ENCODE results near the gene PCCA.
"Not testable (repeated sequence)": the region's sequence is repeated elsewhere in the genome, so short reads cannot be mapped to it uniquely, and the experiment has no call there.

Gene PCCA

DNA sequence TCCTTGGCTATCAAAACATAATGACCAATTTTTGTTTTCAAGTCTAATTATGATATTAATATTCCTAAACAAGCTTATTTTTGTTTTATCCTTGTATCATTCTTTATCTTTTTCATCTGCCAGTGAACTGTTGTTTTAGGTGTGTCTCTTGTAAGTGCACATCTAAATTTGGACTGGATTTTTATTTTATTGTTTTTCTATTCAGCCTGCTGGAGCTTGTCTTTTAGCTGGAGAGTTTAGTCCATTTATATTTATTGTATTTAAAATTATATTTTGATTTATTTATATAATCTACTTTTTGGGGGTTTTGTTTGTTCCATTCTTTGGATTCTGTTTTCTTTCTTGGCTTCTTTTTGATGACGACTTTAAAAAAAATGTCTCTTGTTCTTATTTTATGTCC lies 159.0 kb downstream of the PCCA start:
- DNase-seq: no peak

GRCh38 chr13:100254002-100254401 lies 165.1 kb downstream of the PCCA start:
- DNase-seq: no peak

DNA sequence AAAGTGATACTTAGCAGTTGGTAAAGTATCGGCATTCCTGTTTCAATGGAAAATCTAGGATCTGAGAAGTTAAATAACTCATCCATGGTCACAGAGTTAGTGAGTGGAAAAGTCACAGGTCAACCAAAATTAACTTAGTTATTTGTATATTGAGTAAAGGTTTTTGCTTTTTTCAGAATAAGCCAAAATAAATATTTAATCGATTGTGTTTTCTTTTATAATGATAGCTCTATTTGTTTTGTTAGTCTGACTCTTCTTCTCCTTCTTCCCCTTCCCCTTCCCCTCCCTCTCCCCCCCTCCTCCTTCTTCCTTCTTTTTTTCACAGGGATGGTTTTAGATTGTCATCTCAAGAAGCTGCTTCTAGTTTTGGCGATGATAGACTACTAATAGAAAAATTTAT lies 173.5 kb downstream of the PCCA start:
- DNase-seq: no peak

GRCh38 chr13:100266026-100266425 lies 177.1 kb downstream of the PCCA start:
- no peak for DNase-seq

DNA sequence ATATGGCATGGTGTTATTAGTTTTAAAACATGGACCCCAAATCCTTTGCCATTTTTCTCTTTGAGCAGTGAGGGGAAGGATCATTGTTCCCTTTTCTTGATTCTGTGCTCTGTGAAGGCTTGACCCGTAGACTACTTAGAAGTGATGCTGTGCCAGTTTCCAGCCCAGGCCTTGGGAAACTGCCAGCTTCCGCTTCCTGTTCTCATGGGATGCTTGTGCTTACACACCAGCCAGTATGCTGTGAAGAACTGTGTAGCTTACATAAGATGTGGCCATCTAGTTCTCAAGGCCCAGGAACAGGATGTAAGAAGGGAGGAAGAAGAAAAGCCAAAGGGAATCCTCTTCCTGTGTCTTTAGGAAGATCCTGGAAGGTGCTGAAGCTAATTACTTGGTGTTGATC lies 180.9 kb downstream of the PCCA start:
- DNase-seq: no peak

GRCh38 chr13:100273138-100273537 lies 184.2 kb downstream of the PCCA start:
- no peak for DNase-seq

- DNase-seq: no peak
Measured at GRCh38 chr13:100273552-100273951, 184.7 kb downstream of the PCCA start.

DNA sequence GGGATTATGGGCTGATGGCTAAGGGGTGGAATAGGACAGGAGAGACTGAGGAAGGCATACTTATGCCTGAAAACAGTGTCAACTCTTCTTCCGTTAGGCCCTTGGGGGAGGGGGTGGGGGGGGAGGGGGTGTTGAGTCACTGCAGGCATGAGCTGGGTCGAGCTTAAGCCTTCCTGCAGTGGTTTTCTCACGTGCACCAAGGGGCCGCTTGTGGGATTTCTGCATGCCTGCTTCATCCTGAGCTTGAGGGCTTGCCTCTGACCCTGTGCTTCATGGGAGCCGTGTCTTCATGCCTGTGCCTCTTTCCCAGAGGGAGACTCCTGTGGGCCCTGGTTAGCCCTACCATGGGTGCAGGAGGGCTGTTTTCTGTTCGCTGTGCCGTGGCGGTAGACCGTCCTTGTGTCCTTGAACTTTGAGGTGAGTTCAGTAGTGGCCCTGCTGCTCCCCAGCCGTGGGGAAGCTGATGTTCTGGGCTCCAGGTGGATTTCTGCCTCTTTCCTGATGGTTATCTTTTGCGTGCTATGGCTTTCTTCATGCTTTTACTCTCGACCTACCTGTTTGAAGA lies 186.1 kb downstream of the PCCA start:
- DNase-seq: no peak

DNA sequence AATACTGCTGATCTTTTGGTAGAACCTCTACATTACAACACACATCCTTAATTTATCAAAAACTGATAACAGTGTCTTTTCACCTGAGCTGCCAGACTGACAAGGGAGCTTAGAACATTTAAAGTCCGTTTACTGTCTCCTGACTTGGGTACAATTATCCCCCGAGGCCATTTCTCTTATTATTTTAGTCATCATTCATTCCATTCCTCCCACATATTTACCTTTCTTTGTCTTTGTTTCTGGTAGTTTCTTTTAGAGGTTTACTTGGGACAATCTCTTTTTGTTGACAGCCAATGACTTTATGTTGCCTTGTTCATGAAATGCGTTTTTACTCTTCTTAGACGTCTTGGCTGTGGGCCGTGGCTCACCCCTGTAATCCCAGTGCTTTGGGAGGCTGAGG lies 186.9 kb downstream of the PCCA start:
- no peak for DNase-seq

DNA sequence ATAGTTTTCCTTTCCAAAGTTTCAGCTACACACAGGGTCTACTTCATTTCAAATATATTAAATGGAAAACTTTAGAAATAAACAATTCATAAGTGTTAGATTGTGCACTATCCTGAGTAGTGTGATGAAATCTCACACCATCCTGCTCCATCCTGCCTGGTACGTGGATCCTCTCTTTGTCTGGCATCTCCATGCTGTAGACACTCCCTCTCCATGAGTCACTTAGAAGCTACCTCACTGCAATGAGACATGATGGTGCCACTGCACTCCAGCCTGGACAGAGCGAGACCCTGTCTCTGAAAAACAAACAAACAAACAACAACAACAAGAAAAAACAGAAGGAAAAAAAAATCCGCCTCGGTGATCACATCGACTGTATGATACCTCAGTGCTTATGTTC lies 191.8 kb downstream of the PCCA start:
- no peak for DNase-seq

GRCh38 chr13:100282306-100282705 lies 193.4 kb downstream of the PCCA start:
- not testable (repeated sequence) for DNase-seq

DNA sequence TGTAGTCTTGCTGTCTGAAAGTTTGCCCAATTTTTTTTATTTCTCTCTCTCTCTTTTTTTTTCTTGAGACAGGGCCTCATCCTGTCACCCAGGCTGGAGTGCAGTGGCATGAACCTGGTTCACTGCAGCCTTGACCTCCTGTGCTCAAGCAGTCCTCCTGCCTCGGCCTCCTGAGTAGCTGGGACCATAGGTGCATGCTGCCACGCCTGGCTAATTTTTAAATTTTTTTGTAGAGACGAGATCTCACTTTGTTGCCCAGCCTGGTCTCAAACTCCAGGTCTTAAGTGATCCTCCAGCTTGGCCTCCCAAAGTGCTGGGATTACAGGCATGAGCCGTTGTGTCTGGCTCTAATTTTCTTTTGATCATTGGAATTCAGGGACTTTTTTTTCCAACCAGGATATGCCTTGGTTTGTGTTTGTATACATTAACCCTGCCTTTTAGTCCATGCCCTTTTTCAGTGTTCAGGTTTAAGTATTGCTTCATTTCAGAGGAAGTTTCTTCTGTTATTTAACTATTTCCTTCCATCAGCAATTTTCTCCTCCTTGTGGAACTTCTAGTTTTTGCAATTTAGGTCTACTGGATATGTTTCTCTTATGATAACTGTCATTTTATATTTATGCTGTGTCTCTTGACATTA lies 201.4 kb downstream of the PCCA start:
- DNase-seq: no peak

GRCh38 chr13:100291624-100292023 lies 202.7 kb downstream of the PCCA start:
- DNase-seq: no peak

DNA sequence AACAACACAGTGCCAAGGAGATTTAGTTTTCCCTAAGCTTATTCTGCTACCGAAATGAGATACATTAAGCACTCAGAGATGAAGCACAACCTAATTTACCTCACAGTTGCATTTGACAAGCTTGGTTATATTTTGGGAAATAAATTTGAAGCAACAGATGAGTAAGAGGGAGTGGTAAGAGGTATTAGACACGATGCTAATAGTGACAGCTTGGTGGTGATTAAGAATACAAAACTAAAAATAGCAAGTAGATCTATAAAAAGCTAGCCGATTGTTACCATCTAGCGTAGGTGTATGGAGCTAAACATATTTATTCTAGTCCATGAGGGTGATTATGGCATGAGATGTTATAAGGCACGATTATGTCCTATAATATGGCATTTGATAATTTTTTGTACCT lies 208.5 kb downstream of the PCCA start:
- DNase-seq: no peak

- DNase-seq: no peak
Measured at GRCh38 chr13:100298116-100298681, 209.3 kb downstream of the PCCA start.

- no peak for DNase-seq
Measured at GRCh38 chr13:100298691-100299090, 209.8 kb downstream of the PCCA start.

DNA sequence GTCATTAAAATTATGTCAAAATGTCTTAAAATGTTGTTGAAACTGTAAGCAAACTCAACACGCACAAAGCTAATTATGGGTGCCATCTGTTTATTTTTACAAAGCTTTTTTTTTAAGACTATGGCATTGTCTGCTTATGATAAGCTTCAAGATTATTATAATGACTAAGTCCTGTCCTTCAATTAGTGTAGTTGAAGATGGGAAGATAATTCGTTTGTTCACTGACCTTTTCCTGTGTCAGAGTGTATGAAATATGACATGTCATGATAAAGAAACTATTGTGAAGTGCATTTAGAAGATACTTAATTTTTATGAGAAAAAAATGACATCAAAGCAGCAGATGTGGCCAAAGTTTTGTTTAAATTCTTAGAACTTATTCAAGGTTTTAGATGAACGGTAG lies 211.3 kb downstream of the PCCA start:
- no peak for DNase-seq

- no peak for DNase-seq
Measured at GRCh38 chr13:100300708-100301107, 211.8 kb downstream of the PCCA start.

GRCh38 chr13:100301418-100301817 lies 212.5 kb downstream of the PCCA start:
- no peak for DNase-seq

GRCh38 chr13:100302391-100302790 lies 213.5 kb downstream of the PCCA start:
- no peak for DNase-seq

- DNase-seq: no peak
Measured at GRCh38 chr13:100304229-100304628, 215.3 kb downstream of the PCCA start.

DNA sequence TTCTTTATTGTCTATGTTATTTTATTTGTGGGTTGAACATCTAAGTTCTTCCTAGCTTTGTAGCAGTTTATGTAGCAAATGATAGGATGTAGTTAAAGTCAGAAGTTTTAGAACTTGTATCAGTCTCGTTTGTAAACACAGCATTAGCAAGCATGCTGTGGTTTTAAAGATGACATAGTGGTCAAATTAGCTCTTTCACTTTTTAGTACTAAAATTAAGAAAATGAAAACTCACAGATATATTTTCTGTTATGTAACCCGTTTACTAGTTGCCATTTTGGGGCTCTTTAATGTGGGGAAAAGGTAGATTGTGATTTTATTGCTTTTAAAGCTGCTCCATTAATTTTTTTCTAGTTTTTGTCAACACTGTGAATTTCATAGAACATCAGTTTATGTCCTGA lies 216.5 kb downstream of the PCCA start:
- DNase-seq: no peak

- DNase-seq: no peak
Measured at GRCh38 chr13:100306030-100306429, 217.1 kb downstream of the PCCA start.

DNA sequence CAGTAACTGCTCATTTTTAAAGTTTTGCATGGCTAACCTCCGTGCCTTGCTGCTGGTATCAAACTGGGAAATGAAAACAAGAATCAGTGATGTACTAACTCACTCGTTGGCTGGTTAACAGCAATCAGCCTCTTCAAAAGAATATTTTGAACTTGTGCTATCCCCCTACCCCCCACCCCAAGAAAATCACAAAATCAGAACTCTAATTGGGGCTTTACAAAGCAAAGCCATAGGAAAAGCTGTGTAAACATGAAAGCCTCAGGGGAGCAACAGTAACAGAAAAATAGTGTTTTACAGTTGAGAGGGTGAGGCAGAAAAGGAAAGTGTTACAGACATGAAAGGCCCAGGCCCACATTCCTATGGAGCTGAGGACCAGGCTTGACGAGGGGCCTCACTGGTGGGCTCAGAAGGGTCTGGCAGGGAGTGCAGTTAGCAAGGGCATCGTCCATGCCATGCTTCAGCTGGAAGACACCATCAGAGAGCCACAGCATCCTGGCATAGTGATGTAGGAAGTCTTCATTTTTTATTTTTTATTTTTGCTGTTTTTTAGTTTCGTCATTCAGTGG lies 217.6 kb downstream of the PCCA start:
- no peak for DNase-seq
